ENCODE data around the gene TSEN2. TPM values are rescaled to one million over a fixed set of nuclear protein-coding genes. Genes with fewer than 3 reads are reported as not detected.
"Not testable (repeated sequence)": the region's sequence is repeated elsewhere in the genome, so short reads cannot be mapped to it uniquely, and the experiment has no call there.

The TSEN2 gene
- total and polyA plus RNA-seq, 7 experiments from 2014 or later: 12.1 to 27.5 (median 13.9) TPM

DNA sequence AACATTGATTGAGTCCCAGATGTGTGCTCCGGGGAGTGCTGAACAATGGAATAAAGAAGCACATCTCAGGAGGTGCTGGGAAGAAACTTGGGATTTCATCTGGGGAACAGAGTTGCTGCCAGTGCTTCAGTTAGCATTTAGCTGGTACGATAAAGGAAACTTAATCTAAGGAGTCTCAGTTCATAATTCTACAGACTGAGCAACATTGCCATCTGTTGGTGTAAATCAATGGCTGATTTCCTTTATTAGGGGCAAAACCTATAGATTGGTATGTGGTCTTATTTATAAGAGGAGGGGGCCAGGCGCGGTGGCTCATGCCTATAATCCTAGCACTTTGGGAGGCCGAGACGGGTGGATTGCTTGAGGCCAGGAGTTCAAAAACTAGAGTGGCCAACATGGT lies 52.1 kb downstream of the TSEN2 start:
- no peaks in the 10 kb centered on the region for H3K27me3 Mint-ChIP-seq
- no peak for ATAC-seq
- no peaks in the 10 kb centered on the region for H3K9me3 ChIP-seq (ENCODE audit: control insufficient read depth in 2 of 3, low read length in 3 of 3)
- no peaks in the 10 kb centered on the region for H3K9me3 Mint-ChIP-seq
- peaks cover 0 to 21% (median 4%) of the 10 kb centered on the region in 3 experiments for H3K36me3 ChIP-seq (ENCODE audit: control insufficient read depth in 2 of 3, insufficient read depth in 3 of 3, low read length in 3 of 3)
- intact Hi-C loops (cut with micrococcal nuclease): no loop called here
- CTCF ChIA-PET: interaction anchor here (0.6 kb wide), 1 partner anchor 78 kb away, joined by 3 read pairs; no protein-coding TSS in a partner anchor
- H3K4me3 ChIP-seq (ENCODE audit: low read length): no peak overlapping the region
- POLR2A ChIA-PET: no interaction called here
- H3K4me1 Mint-ChIP-seq: no peaks in the 10 kb centered on the region
- H3K27me3 ChIP-seq (ENCODE audit: control insufficient read depth in 2 of 2, insufficient read depth in 2 of 2, low read length in 2 of 2): no peaks in the 10 kb centered on the region
- no peaks in the 10 kb centered on the region for H3K4me1 ChIP-seq (ENCODE audit: control insufficient read depth in 2 of 2, insufficient read depth in 2 of 2, low read length in 2 of 2)
- no peak overlapping the region for H3K27ac Mint-ChIP-seq
- H3K4me3 Mint-ChIP-seq: no peak overlapping the region
- peaks cover 0 to 24% (median 9%) of the 10 kb centered on the region in 5 donors for H3K36me3 Mint-ChIP-seq
- no peak overlapping the region for H3K27ac ChIP-seq (ENCODE audit: low read depth, low read length)
- no peak for DNase-seq

DNA sequence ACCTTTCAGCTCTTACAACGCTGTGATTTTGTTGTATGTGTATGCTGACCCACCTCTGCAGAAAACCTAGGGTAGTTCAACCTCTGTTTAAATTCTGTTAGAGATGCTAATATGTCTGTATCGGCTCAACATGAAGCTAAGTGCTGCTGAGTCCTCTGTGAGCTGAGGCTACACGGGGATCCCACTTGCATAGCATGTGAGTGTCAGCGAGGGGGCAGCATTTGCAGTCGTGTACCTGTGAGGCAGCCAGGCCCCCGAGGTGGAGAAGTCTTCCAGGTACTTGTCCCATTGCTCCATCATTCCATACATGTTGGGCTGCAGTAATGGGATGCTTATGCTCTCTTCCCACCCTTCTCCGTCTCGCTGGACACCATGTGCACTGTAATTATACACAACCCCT lies 57.3 kb downstream of the TSEN2 start:
- Mint-ChIP-seq H3K27me3 (no peaks in the 10 kb centered on the region), H3K36me3 (peaks cover 0 to 13% (median 0%) of the 10 kb centered on the region in 5 donors), H3K9me3 (no peaks in the 10 kb centered on the region), H3K4me3 (no peak overlapping the region), H3K4me1 (peaks cover 0 to 2% (median 0%) of the 10 kb centered on the region in 7 donors), H3K27ac (peak overlapping the region in 2 of 9 donors; percentile 63 to 74)
- Histone ChIP-seq H3K4me1 (ENCODE audit: control insufficient read depth in 2 of 2, insufficient read depth in 2 of 2, low read length in 2 of 2) (no peaks in the 10 kb centered on the region), H3K27me3 (ENCODE audit: control insufficient read depth in 2 of 2, insufficient read depth in 2 of 2, low read length in 2 of 2) (no peaks in the 10 kb centered on the region), H3K27ac (ENCODE audit: low read depth, low read length) (no peak overlapping the region), H3K4me3 (ENCODE audit: low read length) (no peak overlapping the region), H3K36me3 (ENCODE audit: control insufficient read depth in 2 of 3, insufficient read depth in 3 of 3, low read length in 3 of 3) (no peaks in the 10 kb centered on the region), H3K9me3 (ENCODE audit: control insufficient read depth in 2 of 3, low read length in 3 of 3) (no peaks in the 10 kb centered on the region)
- no peak for ATAC-seq
- intact Hi-C loops (cut with micrococcal nuclease): no loop called here
- CTCF ChIA-PET: no interaction called here
- no peak for DNase-seq
- POLR2A ChIA-PET: no interaction called here

DNA sequence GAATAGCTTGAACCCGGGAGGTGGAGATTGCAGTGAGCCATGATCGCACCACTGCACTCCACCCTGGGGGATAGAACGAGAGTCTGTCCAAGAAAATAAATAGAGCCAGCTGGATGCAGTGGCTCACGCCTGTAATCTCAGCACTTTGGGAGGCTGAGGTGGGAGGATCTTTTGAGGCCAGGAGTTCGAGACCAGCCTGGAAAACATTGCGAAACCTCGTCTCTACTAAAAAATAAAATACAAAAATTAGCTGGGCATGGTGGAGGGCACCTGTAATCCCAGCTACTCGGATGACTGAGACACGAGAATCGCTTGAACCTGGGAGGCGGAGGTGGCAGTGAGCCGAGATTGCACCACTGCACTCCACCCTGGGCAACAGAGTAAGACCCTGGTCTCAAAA lies 59.2 kb downstream of the TSEN2 start:
- H3K9me3 ChIP-seq (ENCODE audit: control insufficient read depth in 2 of 3, low read length in 3 of 3); intact Hi-C loops (cut with micrococcal nuclease); POLR2A ChIA-PET; H3K36me3 ChIP-seq (ENCODE audit: control insufficient read depth in 2 of 3, insufficient read depth in 3 of 3, low read length in 3 of 3); H3K4me3 Mint-ChIP-seq; H3K27ac Mint-ChIP-seq; H3K27me3 ChIP-seq (ENCODE audit: control insufficient read depth in 2 of 2, insufficient read depth in 2 of 2, low read length in 2 of 2); H3K4me3 ChIP-seq (ENCODE audit: low read length); H3K27me3 Mint-ChIP-seq; H3K27ac ChIP-seq (ENCODE audit: low read depth, low read length); H3K4me1 Mint-ChIP-seq; DNase-seq; H3K9me3 Mint-ChIP-seq; H3K4me1 ChIP-seq (ENCODE audit: control insufficient read depth in 2 of 2, insufficient read depth in 2 of 2, low read length in 2 of 2); ATAC-seq: not testable (repeated sequence)
- peaks cover 0 to 13% (median 0%) of the 10 kb centered on the region in 5 donors for H3K36me3 Mint-ChIP-seq
- CTCF ChIA-PET: interaction anchor here (0.6 kb wide), 1 partner anchor 1018 kb away, joined by 4 read pairs; no protein-coding TSS in a partner anchor

DNA sequence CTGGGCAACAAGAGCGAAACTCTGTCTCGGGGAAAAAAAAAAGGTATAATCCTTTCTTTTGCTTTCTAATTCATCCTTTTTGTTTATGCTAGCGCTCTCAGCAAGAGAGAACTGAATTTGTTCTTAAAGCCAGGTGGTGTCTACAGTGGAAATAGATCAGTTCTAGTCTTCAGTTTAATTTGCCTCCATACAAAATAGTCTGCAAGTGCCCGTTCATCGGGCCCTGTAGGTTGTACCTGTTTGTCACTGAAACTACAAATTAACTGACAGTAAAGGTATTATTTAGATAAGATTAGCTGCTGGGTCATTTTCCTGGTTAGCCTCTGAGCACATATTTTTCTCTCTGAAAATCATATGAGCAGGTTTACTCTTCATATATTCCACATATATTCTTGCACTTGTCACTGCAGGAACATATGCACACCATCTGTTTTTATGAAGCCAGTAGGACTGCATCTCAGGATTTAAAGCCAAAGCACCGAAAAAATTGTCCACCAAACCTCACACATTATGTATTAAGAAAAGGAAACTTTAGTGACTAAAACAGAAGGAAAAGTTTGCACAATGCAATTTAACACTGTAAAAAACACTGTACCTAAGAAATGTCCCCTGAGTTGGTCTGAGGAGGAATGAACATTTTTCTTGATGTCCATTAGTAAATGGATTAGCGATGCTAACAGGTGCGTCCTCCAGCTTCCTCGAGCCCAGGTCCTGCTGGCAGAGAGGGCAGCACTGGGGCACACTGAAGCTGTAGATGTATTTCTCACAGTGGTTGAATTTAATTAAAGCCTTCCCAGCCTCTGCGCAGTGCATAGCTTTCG lies 60.6 kb downstream of the TSEN2 start:
- ATAC-seq (no peak), DNase-seq (no peak)
- H3K27me3 ChIP-seq (ENCODE audit: control insufficient read depth in 2 of 2, insufficient read depth in 2 of 2, low read length in 2 of 2): no peaks in the 10 kb centered on the region
- ChIA-PET CTCF (no interaction called here), POLR2A (no interaction called here)
- H3K4me1 Mint-ChIP-seq: peaks cover 0 to 2% (median 0%) of the 10 kb centered on the region in 7 donors
- H3K27me3 Mint-ChIP-seq: no peaks in the 10 kb centered on the region
- intact Hi-C loops (cut with micrococcal nuclease): no loop called here
- H3K36me3 ChIP-seq (ENCODE audit: control insufficient read depth in 2 of 3, insufficient read depth in 3 of 3, low read length in 3 of 3): no peaks in the 10 kb centered on the region
- no peaks in the 10 kb centered on the region for H3K9me3 ChIP-seq (ENCODE audit: control insufficient read depth in 2 of 3, low read length in 3 of 3)
- no peaks in the 10 kb centered on the region for H3K9me3 Mint-ChIP-seq
- no peak overlapping the region for H3K27ac ChIP-seq (ENCODE audit: low read depth, low read length)
- H3K36me3 Mint-ChIP-seq: peaks cover 0 to 4% (median 0%) of the 10 kb centered on the region in 5 donors
- H3K4me3 ChIP-seq (ENCODE audit: low read length): no peak overlapping the region
- no peak overlapping the region for H3K27ac Mint-ChIP-seq
- H3K4me1 ChIP-seq (ENCODE audit: control insufficient read depth in 2 of 2, insufficient read depth in 2 of 2, low read length in 2 of 2): no peaks in the 10 kb centered on the region
- H3K4me3 Mint-ChIP-seq: no peak overlapping the region

DNA sequence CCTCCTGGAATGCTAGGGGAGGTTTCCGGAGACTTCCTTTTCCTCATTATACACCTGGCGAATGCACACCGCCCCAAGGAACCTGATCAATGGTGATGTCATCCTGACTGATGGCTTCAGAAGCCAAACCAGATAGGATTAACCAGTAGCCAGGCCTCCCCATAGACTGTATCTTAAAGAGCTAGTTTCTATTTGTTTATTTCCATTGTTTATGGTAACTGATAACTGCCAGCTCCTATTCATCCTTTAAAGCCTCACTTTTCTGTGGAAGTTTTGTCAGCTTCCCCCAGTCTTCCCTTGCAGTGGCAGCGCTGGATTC lies 61.2 kb downstream of the TSEN2 start, which contains the start of gene MKRN2OS:
MKRN2OS (minus strand) TSS at position 27 of the 319 bp plus-strand sequence. CDS start 35 bp downstream, outside the sequence.
- POLR2A ChIA-PET: no interaction called here
- peaks cover 0 to 4% (median 0%) of the 10 kb centered on the region in 5 donors for H3K36me3 Mint-ChIP-seq
- no peaks in the 10 kb centered on the region for H3K36me3 ChIP-seq (ENCODE audit: control insufficient read depth in 2 of 3, insufficient read depth in 3 of 3, low read length in 3 of 3)
- no peaks in the 10 kb centered on the region for H3K9me3 ChIP-seq (ENCODE audit: control insufficient read depth in 2 of 3, low read length in 3 of 3)
- peaks cover 0 to 3% (median 0%) of the 10 kb centered on the region in 5 donors for H3K27me3 Mint-ChIP-seq
- no peak within 1 kb of the TSS for H3K27ac Mint-ChIP-seq
- no peak for DNase-seq
- no peaks in the 10 kb centered on the region for H3K9me3 Mint-ChIP-seq
- no peak within 1 kb of the TSS for H3K4me3 ChIP-seq (ENCODE audit: low read length)
- H3K4me1 ChIP-seq (ENCODE audit: control insufficient read depth in 2 of 2, insufficient read depth in 2 of 2, low read length in 2 of 2): no peaks in the 10 kb centered on the region
- intact Hi-C loops (cut with micrococcal nuclease): no loop called here
- peaks cover 0 to 2% (median 0%) of the 10 kb centered on the region in 7 donors for H3K4me1 Mint-ChIP-seq
- H3K4me3 Mint-ChIP-seq: no peak within 1 kb of the TSS
- no peak within 1 kb of the TSS for H3K27ac ChIP-seq (ENCODE audit: low read depth, low read length)
- H3K27me3 ChIP-seq (ENCODE audit: control insufficient read depth in 2 of 2, insufficient read depth in 2 of 2, low read length in 2 of 2): no peaks in the 10 kb centered on the region
- CTCF ChIA-PET: no interaction called here
- no peak for ATAC-seq

DNA sequence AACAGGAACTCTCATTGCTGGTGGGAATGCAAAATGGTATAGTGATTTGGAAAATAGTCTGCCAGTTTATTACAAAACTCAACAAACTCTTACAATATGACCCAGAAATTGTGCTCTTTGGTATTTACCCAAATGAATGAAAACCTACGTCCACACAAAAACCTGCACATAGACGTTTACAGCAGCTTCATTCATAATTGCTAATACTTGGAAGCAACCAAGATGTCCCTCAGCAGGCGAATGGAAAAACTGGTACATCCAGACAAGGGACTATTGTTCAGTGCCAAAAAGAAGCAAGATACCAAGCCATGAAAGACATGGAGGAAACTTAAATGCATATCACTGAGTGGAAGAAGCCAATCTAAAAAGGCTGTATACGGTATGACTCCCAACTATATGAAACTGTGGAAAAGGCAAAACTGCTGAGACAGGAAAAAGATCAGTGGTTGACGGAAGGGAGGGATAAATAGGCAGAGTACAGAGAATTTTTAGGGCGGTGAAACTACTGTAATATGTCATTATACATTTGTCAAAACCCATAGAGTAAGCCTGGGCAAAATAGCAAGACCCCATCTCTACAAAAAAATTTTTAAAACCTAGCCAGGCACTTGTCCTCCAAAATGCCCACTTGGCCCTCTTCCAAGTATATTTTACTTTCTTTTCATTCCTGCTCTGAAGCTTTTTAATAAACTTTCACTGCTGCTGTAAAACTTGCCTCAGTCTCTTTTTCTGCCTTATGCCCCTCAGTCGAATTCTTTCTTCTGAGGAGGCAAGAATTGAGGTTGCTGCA lies 65.9 kb downstream of the TSEN2 start:
- ChIA-PET POLR2A (no interaction called here), CTCF (no interaction called here)
- Histone ChIP-seq H3K9me3 (ENCODE audit: control insufficient read depth in 2 of 3, low read length in 3 of 3) (no peaks in the 10 kb centered on the region), H3K36me3 (ENCODE audit: control insufficient read depth in 2 of 3, insufficient read depth in 3 of 3, low read length in 3 of 3) (no peaks in the 10 kb centered on the region), H3K27me3 (ENCODE audit: control insufficient read depth in 2 of 2, insufficient read depth in 2 of 2, low read length in 2 of 2) (peaks cover 6% of the 10 kb centered on the region in 2 donors), H3K27ac (ENCODE audit: low read depth, low read length) (no peak overlapping the region), H3K4me1 (ENCODE audit: control insufficient read depth in 2 of 2, insufficient read depth in 2 of 2, low read length in 2 of 2) (peaks cover 0 to 4% of the 10 kb centered on the region in 2 donors), H3K4me3 (ENCODE audit: low read length) (no peak overlapping the region)
- H3K36me3 Mint-ChIP-seq: no peaks in the 10 kb centered on the region
- H3K4me1 Mint-ChIP-seq: peaks cover 1 to 12% (median 8%) of the 10 kb centered on the region in 7 donors
- no peak overlapping the region for H3K4me3 Mint-ChIP-seq
- intact Hi-C loops (cut with micrococcal nuclease): loop anchor here in 1 of 2 donors (10.0 kb wide), 2 partner anchors 795 to 1275 kb away; partner anchors contain the start of gene ATG7
- no peak for ATAC-seq
- H3K27me3 Mint-ChIP-seq: peaks cover 14 to 35% (median 23%) of the 10 kb centered on the region in 5 donors
- DNase-seq: no peak
- no peaks in the 10 kb centered on the region for H3K9me3 Mint-ChIP-seq
- no peak overlapping the region for H3K27ac Mint-ChIP-seq

Measured in naive thymus-derived CD4-positive, alpha-beta T cell (primary cell).